Measurements from ENCODE around the gene ZNF579.

GRCh38 chr19:55552206-55552605 is 28.4 kb downstream of the ZNF579 start:
- TF ChIP-seq BRCA1 (CRISPR knock-in tag; IDR thresholded peaks at IDR 0.05) (no peak), CTCF (CRISPR knock-in tag; IDR thresholded peaks at IDR 0.05) (no peak), BCLAF1 (IDR thresholded peaks at IDR 0.05) (no peak), ZNF24 (IDR thresholded peaks at IDR 0.05) (no peak), HBP1 (CRISPR knock-in tag; IDR thresholded peaks at IDR 0.05; ENCODE audit: low read depth) (no peak)
